ENCODE measurements around the gene CMBL.

CMBL gene

GRCh38 chr5:10337107-10337506, 29.4 kb upstream of the CMBL start:
- no peak for DNase-seq (ENCODE audit: low read depth, low spot score)
- no peak overlapping the region for H3K9ac ChIP-seq (ENCODE audit: insufficient read length)
- H3K9me3 ChIP-seq (ENCODE audit: low read depth, low read length), result no peaks in the 10 kb centered on the region
- H3K27ac ChIP-seq, result no peak overlapping the region
- no peaks in the 10 kb centered on the region for H3K36me3 ChIP-seq (ENCODE audit: insufficient read depth, low read length)
- no peak for TF ChIP-seq EZH2 (IDR thresholded peaks at IDR 0.05)
- TF ChIP-seq POLR2AphosphoS5 (IDR thresholded peaks at IDR 0.05; ENCODE audit: borderline replicate concordance, low read depth, low read length), result no peak
- no peak for TF ChIP-seq FOXP2 (optimal IDR thresholded peaks at IDR 0.05; ENCODE audit: control extremely low read depth, extremely low read length, insufficient read depth)
- no peak overlapping the region for H3K4me3 ChIP-seq

DNA sequence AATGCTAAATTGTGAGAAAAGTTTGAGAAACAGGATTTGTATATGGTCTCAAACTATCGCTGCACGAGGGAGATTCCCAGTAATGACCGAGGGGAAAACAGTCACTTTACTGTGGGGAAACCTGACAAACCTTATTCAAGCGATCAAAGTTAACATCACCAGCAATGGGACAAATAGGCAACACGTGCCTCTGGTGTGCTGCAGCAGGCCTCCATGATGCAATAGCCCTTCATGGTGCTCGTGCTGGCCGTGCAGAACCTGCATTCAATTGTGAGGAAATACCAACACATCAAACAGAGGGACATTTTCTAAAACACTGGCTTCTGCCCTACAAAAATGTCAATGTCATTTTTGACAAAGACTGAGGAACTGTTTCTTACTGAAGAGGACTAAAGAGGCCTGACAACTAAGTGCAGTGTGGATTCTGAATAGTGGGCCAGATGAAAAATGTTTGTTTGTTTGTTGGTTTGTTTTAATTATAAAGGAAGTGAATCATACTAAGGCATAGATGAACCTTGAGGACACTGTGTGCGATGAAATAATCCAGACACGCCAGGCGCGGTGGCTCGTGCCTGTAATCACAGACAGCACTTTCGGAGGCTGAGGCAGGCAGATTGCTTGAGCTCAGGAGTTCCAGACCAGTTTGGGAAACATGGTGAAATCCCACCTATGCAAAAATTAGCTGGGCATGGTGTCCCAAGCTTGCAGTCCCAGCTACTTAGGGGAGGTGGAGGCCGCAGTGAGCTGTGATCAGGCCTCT, 28.2 kb upstream of the CMBL start:
- DNase-seq (ENCODE audit: low read depth, low spot score), result no peak
- Histone ChIP-seq H3K36me3 (ENCODE audit: insufficient read depth, low read length) (no peaks in the 10 kb centered on the region), H3K27ac (no peak overlapping the region), H3K9me3 (ENCODE audit: low read depth, low read length) (no peaks in the 10 kb centered on the region), H3K4me3 (no peak overlapping the region), H3K9ac (ENCODE audit: insufficient read length) (no peak overlapping the region)
- no peak for TF ChIP-seq POLR2AphosphoS5 (IDR thresholded peaks at IDR 0.05; ENCODE audit: borderline replicate concordance, low read depth, low read length)

GRCh38 chr5:10334831-10335230, 27.1 kb upstream of the CMBL start:
- DNase-seq (ENCODE audit: low read depth, low spot score), result no peak
- TF ChIP-seq EZH2 (IDR thresholded peaks at IDR 0.05) (no peak), FOXP2 (optimal IDR thresholded peaks at IDR 0.05; ENCODE audit: control extremely low read depth, extremely low read length, insufficient read depth) (no peak), POLR2AphosphoS5 (IDR thresholded peaks at IDR 0.05; ENCODE audit: borderline replicate concordance, low read depth, low read length) (no peak)
- H3K4me3 ChIP-seq, result no peak overlapping the region
- H3K36me3 ChIP-seq (ENCODE audit: insufficient read depth, low read length), result no peaks in the 10 kb centered on the region
- H3K27ac ChIP-seq, result no peak overlapping the region
- H3K9me3 ChIP-seq (ENCODE audit: low read depth, low read length), result no peaks in the 10 kb centered on the region
- no peak overlapping the region for H3K9ac ChIP-seq (ENCODE audit: insufficient read length)

DNA sequence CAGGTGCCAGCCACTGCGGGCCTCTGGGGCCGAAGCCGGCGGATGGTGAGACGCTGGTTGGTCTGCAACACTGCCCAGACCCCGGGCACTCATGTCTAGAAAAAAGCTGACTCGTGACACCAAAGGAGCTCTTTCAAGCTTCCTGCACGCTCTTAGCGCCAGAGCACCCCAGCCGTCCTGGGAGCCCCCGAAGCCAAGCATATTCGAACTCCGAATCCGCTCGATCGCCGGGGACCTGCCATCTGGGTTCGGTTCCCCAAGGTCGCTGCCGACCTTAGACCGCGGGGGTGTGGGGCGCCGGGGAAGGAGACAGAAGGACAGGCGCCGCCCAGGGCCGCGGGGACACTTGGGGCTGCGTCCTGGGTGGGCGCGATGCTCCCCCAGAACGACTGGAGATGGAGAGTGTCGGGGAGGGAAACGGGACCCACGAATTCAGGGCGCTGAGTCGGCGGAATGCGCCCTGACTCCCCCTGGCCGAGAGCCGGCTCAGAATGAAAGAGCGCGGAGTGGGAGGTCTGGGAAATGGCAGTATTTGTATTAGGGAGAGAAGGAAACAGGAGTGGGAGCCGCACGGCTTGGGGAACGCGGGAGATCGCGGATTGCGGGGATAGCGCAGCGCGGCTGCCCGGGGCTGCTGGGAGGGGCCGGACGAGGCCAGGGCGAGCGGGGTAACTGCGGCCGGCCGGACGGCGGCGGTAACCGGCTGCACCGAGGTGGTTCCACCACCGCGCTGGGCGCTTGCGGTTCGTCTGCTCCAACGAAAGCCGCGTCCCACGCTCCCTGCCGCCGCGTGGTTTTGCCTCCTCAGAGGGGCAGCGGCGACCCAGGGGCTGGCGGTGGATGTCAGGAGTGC, 25.7 kb upstream of the CMBL start:
- H3K4me3 ChIP-seq, result no peak overlapping the region
- no peak overlapping the region for H3K9ac ChIP-seq (ENCODE audit: insufficient read length)
- H3K27ac ChIP-seq, result no peak overlapping the region
- H3K36me3 ChIP-seq (ENCODE audit: insufficient read depth, low read length), result no peaks in the 10 kb centered on the region
- no peaks in the 10 kb centered on the region for H3K9me3 ChIP-seq (ENCODE audit: low read depth, low read length)
- TF ChIP-seq FOXP2 (optimal IDR thresholded peaks at IDR 0.05; ENCODE audit: control extremely low read depth, extremely low read length, insufficient read depth) (no peak), POLR2AphosphoS5 (IDR thresholded peaks at IDR 0.05; ENCODE audit: borderline replicate concordance, low read depth, low read length) (no peak), EZH2 (IDR thresholded peaks at IDR 0.05) (no peak)
- no peak for DNase-seq (ENCODE audit: low read depth, low spot score)

- no peak for DNase-seq (ENCODE audit: low read depth, low spot score)
- no peak overlapping the region for H3K9ac ChIP-seq (ENCODE audit: insufficient read length)
- H3K4me3 ChIP-seq, result no peak overlapping the region
- H3K27ac ChIP-seq, result no peak overlapping the region
- no peaks in the 10 kb centered on the region for H3K9me3 ChIP-seq (ENCODE audit: low read depth, low read length)
- H3K36me3 ChIP-seq (ENCODE audit: insufficient read depth, low read length), result no peaks in the 10 kb centered on the region
- TF ChIP-seq FOXP2 (optimal IDR thresholded peaks at IDR 0.05; ENCODE audit: control extremely low read depth, extremely low read length, insufficient read depth) (no peak), POLR2AphosphoS5 (IDR thresholded peaks at IDR 0.05; ENCODE audit: borderline replicate concordance, low read depth, low read length) (no peak), EZH2 (IDR thresholded peaks at IDR 0.05) (no peak)
These were observed 24.6 kb upstream of the CMBL start for GRCh38 chr5:10332301-10332700.

GRCh38 chr5:10331341-10331796, 23.7 kb upstream of the CMBL start:
- Histone ChIP-seq H3K4me3 (no peak overlapping the region; the same call in 1 of the 2 replicates), H3K36me3 (ENCODE audit: insufficient read depth, low read length) (no peaks in the 10 kb centered on the region), H3K9ac (ENCODE audit: insufficient read length) (no peak overlapping the region), H3K27ac (peak overlapping the region; percentile 37; the same call in 1 of the 2 replicates), H3K9me3 (ENCODE audit: low read depth, low read length) (no peaks in the 10 kb centered on the region)
- DNase-seq (ENCODE audit: low read depth, low spot score), result no peak
- TF ChIP-seq FOXP2 (optimal IDR thresholded peaks at IDR 0.05; ENCODE audit: control extremely low read depth, extremely low read length, insufficient read depth) (no peak), POLR2AphosphoS5 (IDR thresholded peaks at IDR 0.05; ENCODE audit: borderline replicate concordance, low read depth, low read length) (no peak), EZH2 (IDR thresholded peaks at IDR 0.05) (no peak)

GRCh38 chr5:10330511-10331230, 23.0 kb upstream of the CMBL start:
- 0 out of 2 replicates have a peak overlapping the region, but pooled peaks have one; percentile 30 for H3K4me3 ChIP-seq
- no peaks in the 10 kb centered on the region for H3K36me3 ChIP-seq (ENCODE audit: insufficient read depth, low read length)
- H3K9me3 ChIP-seq (ENCODE audit: low read depth, low read length), result no peaks in the 10 kb centered on the region
- H3K9ac ChIP-seq (ENCODE audit: insufficient read length), result no peak overlapping the region
- H3K27ac ChIP-seq, result no peak overlapping the region
- no peak for TF ChIP-seq POLR2AphosphoS5 (IDR thresholded peaks at IDR 0.05; ENCODE audit: borderline replicate concordance, low read depth, low read length)
- TF ChIP-seq FOXP2 (optimal IDR thresholded peaks at IDR 0.05; ENCODE audit: control extremely low read depth, extremely low read length, insufficient read depth), result no peak
- TF ChIP-seq EZH2 (IDR thresholded peaks at IDR 0.05), result no peak
- DNase-seq (ENCODE audit: low read depth, low spot score), result no peak
